ENCODE data around the gene PET100.

The PET100 gene

GRCh38 chr19:7654401-7654800 is 24.8 kb downstream of the PET100 start:
- no peak for DNase-seq

- DNase-seq, result no peak
Observed at GRCh38 chr19:7655581-7655980, 26.0 kb downstream of the PET100 start.

- no peak for DNase-seq
Observed at GRCh38 chr19:7657131-7657751, 27.6 kb downstream of the PET100 start.

GRCh38 chr19:7658219-7658686 is 28.7 kb downstream of the PET100 start:
- DNase-seq, result no peak

- no peak for DNase-seq
Observed at GRCh38 chr19:7661744-7662538, 32.3 kb downstream of the PET100 start.

- no peak for DNase-seq
Observed at GRCh38 chr19:7662657-7663056, 33.1 kb downstream of the PET100 start.

GRCh38 chr19:7663706-7664105 is 34.1 kb downstream of the PET100 start:
- no peak for DNase-seq

- no peak for DNase-seq
Observed at GRCh38 chr19:7665076-7665475, 35.5 kb downstream of the PET100 start.

- DNase-seq, result no peak
Observed at GRCh38 chr19:7668842-7669241, 39.2 kb downstream of the PET100 start, which contains the start of gene RETN. Gene RETN (plus strand): TSS chr19:7669049. CDS start chr19:7669327, 278 bp downstream.

GRCh38 chr19:7669641-7670040 is 40.0 kb downstream of the PET100 start:
- no peak for DNase-seq

GRCh38 chr19:7670150-7670783 is 40.7 kb downstream of the PET100 start:
- DNase-seq, result no peak

GRCh38 chr19:7670790-7671189 is 41.2 kb downstream of the PET100 start:
- DNase-seq, result no peak

- no peak for DNase-seq
Observed at GRCh38 chr19:7672522-7672921, 42.9 kb downstream of the PET100 start.

- no peak for DNase-seq
Observed at GRCh38 chr19:7674010-7675005, 44.7 kb downstream of the PET100 start.

- DNase-seq, result no peak
Observed at GRCh38 chr19:7676376-7676775, 46.8 kb downstream of the PET100 start.

GRCh38 chr19:7676854-7677253 is 47.3 kb downstream of the PET100 start, which contains the start of gene MCEMP1:
Gene MCEMP1 (plus strand): TSS chr19:7677090. CDS start chr19:7677121, 31 bp downstream.
- no peak for DNase-seq

GRCh38 chr19:7677669-7678311 is 48.2 kb downstream of the PET100 start:
- DNase-seq, result no peak

- DNase-seq, result peak; percentile 54
Observed at GRCh38 chr19:7678971-7679751, 49.6 kb downstream of the PET100 start.

- no peak for DNase-seq
Observed at GRCh38 chr19:7679771-7680605, 50.4 kb downstream of the PET100 start.

All from activated effector memory CD4-positive, alpha-beta T cell treated with Interleukin-2 at 50 U/mL for 16 hours (primary cell).